H1 (cell line): ENCODE data around the gene PRLHR. TPM values are rescaled to one million over a fixed set of nuclear protein-coding genes. Genes with fewer than 3 reads are reported as not detected.
A peak's percentile ranks its signal among the peaks of the same experiment; 100 is the strongest.

ENCODE experiments used
- HDAC6 ChIP-seq: IDR thresholded peaks from one replicate; pipeline ENCODE4 v1.7.1; 2012; ENCODE audit warnings: low read depth, mild to moderate bottlenecking, inconsistent platforms, low read length, moderate library complexity
- RAD21 ChIP-seq, 2 experiments: IDR thresholded peaks in 1 of 2; conservative IDR thresholded peaks in 1 of 2; 2 replicates each; pipeline ENCODE4 v1.6.1; 2011; ENCODE audit warnings: low read depth in 2 of 2, low read length in 2 of 2, improper control_type of control experiment in 1 of 2, inconsistent platforms in 1 of 2, mild to moderate bottlenecking in 1 of 2, moderate library complexity in 1 of 2
- RNF2 ChIP-seq: fragments of 200-900, 300-1000 bp; sonication (generic); IDR thresholded peaks from 2 replicates; pipeline ENCODE4 v1.7.1; 2016; ENCODE audit warnings: borderline replicate concordance, low read depth, mild to moderate bottlenecking, antibody characterized with exemption, low read length; ENCODE audit not compliant: poor library complexity, severe bottlenecking; ENCODE audit errors: missing control alignments
- SAP30 ChIP-seq: fragments of 300-600 bp; sonication (generic); IDR thresholded peaks from 2 replicates; pipeline ENCODE4 v1.7.1; 2012; ENCODE audit warnings: low read length, moderate library complexity, mild to moderate bottlenecking, inconsistent platforms; ENCODE audit not compliant: insufficient read depth, insufficient replicate concordance
- SIN3A ChIP-seq, 2 experiments: IDR thresholded peaks in 1 of 2; conservative IDR thresholded peaks in 1 of 2; 2 replicates each; pipeline ENCODE4 v1.6.1; 2011 to 2012; ENCODE audit warnings: low read length in 2 of 2, improper control_type of control experiment in 1 of 2, low read depth in 1 of 2, mild to moderate bottlenecking in 1 of 2
- SP1 ChIP-seq: IDR thresholded peaks from 2 replicates; pipeline ENCODE4 v1.6.1; 2011; ENCODE audit warnings: low read depth, low read length
- TCF12 ChIP-seq: IDR thresholded peaks from 2 replicates; pipeline ENCODE4 v1.6.1; 2011; ENCODE audit warnings: low read depth, mild to moderate bottlenecking, low read length
- polyA plus RNA-seq, 7 experiments: library from polyadenylated mRNA; depleted of rRNA in 3 of 7; stranded (reverse) in 5 of 7; unstranded in 2 of 7; fragments of >200 nt in 5 of 7; fragments of 200-250 nt in 2 of 7; gene quantifications; 1 replicate in 5 of 7; 2 replicates in 1 of 7; 4 replicates in 1 of 7; pipeline versions ENCODE4 v1.2.1 to v1.2.3, GENCODE V29; 2011 to 2013; ENCODE audit warnings: missing spikeins in 2 of 7, mixed read lengths in 2 of 7
- total RNA-seq: library from RNA; stranded (reverse); fragmentation: NEBNext Ultra II Directional; extraction: Animal tissue kit (Norgen Biotek cat#: 25700); gene quantifications from 2 replicates; pipeline ENCODE4 v1.2.1, GENCODE V29; 2021
- TF ChIP-seq, protein P1 (sequence below): IDR thresholded peaks from 2 replicates; pipeline ENCODE4 v1.6.1; 2012; ENCODE audit warnings: inconsistent platforms

PRLHR gene
- total and polyA plus RNA-seq, 2 of the 8 experiments (the other 6 are each of a cell fraction or from before 2014, with no cell fraction given), result not detected

DNA sequence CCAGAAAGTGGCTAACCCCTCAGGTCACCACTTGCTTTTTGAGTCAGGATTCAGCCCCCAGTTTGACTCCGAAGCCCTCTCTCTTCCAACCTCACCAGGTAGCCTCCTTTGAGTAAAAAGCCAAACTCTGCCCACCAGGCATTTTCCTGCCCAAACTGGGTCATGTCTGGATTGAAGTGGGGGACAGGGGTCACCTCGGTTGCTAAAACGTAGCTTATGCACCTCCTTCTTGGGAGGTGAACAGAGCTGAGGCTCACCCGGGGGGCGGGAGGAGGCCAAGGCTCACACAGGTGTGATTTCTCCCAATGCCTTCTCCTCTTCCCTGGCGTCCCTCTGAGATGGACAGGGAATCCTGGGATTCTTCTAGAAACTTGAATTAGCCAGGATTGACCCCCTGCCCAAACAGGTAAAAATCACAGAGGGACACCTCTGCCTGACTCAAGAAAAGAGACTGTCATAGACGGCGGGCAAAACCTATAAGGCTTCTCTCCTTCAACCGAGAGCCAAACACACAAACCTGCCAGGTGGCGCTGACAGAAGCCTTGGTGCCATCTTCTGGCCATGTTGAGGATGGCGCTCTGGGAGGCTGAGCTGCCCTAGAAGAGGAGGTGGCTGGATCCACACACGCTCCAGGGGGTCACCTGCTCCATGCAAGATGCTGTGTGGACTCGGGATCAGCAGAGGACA lies 51.6 kb downstream of the PRLHR start (continued):
- 0 out of 4 replicates have a peak, but pooled peaks of 1 of the 2 experiments have one; percentile 25 for TF ChIP-seq SIN3A (conservative IDR thresholded peaks at IDR 0.05 in 1 of 2, IDR thresholded peaks at IDR 0.05 in 1 of 2; ENCODE audit: low read depth in 1 of 2, low read length in 2 of 2)
- TF ChIP-seq, protein P1, sequence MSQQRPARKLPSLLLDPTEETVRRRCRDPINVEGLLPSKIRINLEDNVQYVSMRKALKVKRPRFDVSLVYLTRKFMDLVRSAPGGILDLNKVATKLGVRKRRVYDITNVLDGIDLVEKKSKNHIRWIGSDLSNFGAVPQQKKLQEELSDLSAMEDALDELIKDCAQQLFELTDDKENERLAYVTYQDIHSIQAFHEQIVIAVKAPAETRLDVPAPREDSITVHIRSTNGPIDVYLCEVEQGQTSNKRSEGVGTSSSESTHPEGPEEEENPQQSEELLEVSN, result peak; percentile 66
- no peak for TF ChIP-seq SAP30
- no peak for TF ChIP-seq TCF12
- TF ChIP-seq SP1, result no peak
- no peak for TF ChIP-seq RNF2
- TF ChIP-seq HDAC6, result no peak
- peak; percentile 80 to 88 for TF ChIP-seq RAD21 (IDR thresholded peaks at IDR 0.05 in 1 of 2, conservative IDR thresholded peaks at IDR 0.05 in 1 of 2; ENCODE audit: low read depth in 2 of 2, low read length in 2 of 2)
